Measurements from ENCODE around the gene C10orf62. TPM values are rescaled to one million over a fixed set of nuclear protein-coding genes. Genes with fewer than 3 reads are reported as not detected.

The C10orf62 gene
- total RNA-seq, 1 donor from 2014 or later: not detected

GRCh38 chr10:97640174-97640867 is 50.8 kb downstream of the C10orf62 start, which contains the start of gene PI4K2A:
PI4K2A (plus strand) TSS chr10:97640671; CDS start chr10:97640743, 72 bp downstream.
- Mint-ChIP-seq H3K4me1 (peaks cover 26% of the 10 kb centered on the region), H3K9me3 (no peaks in the 10 kb centered on the region), H3K27ac (ENCODE audit: unreplicated experiment) (peak within 1 kb of the TSS; percentile 90), H3K4me3 (peak within 1 kb of the TSS; percentile 97), H3K27me3 (ENCODE audit: low read depth) (peaks cover 2% of the 10 kb centered on the region), H3K36me3 (ENCODE audit: low read depth) (peaks cover 3% of the 10 kb centered on the region)
- DNase-seq (ENCODE audit: low read depth, low spot score): peak; percentile 99
- no peak for TF ChIP-seq CTCF (conservative IDR thresholded peaks at IDR 0.05)

Other genes with a start within 250 kb of the C10orf62 start
- 42.1 and 42.6 TPM in 2 replicates for gene RRP12, start 188.4 kb upstream of the C10orf62 start, total RNA-seq
- 313 and 337 TPM in 2 replicates for gene PGAM1, start 163.5 kb upstream of the C10orf62 start, total RNA-seq
- 40.3 and 41.8 TPM in 2 replicates for gene EXOSC1, start 143.7 kb upstream of the C10orf62 start, total RNA-seq
- 58.1 and 58.2 TPM in 2 replicates for gene ZDHHC16, start 143.5 kb upstream of the C10orf62 start, total RNA-seq
- 86.4 and 88.7 TPM in 2 replicates for gene MMS19, start 91.3 kb upstream of the C10orf62 start, total RNA-seq
- gene UBTD1, start 90.8 kb upstream of the C10orf62 start, total RNA-seq: 6.5 and 8.7 TPM in 2 replicates
- gene ANKRD2, start 16.9 kb upstream of the C10orf62 start, total RNA-seq: not detected in 2 replicates
- gene HOGA1, start 5.3 kb upstream of the C10orf62 start, total RNA-seq: 0.23 and 0.36 TPM in 2 replicates
- gene MORN4, start 43.8 kb downstream of the C10orf62 start, total RNA-seq: 25.9 and 27.2 TPM in 2 replicates
- gene PI4K2A, start 51.0 kb downstream of the C10orf62 start, total RNA-seq: 19.3 and 19.4 TPM in 2 replicates
- gene AVPI1, start 97.5 kb downstream of the C10orf62 start, total RNA-seq: 2.4 and 3.3 TPM in 2 replicates
- gene MARVELD1, start 124.0 kb downstream of the C10orf62 start, total RNA-seq: 52.3 and 52.8 TPM in 2 replicates
- gene ZFYVE27, start 147.4 kb downstream of the C10orf62 start, total RNA-seq: 24.6 and 26.9 TPM in 2 replicates
- gene SFRP5, start 182.3 kb downstream of the C10orf62 start, total RNA-seq: not detected in 2 replicates

Data from neural crest cell (in vitro differentiated cells).